Panc1 (cell line): ENCODE measurements around the gene PCDHGC5. TPM values are rescaled to one million over a fixed set of nuclear protein-coding genes. Genes with fewer than 3 reads are reported as not detected.

Experiments used
- ATAC-seq: fragments of 200-7000 bp; cut with Tn5 transposase; 2 replicates; pipeline ENCODE4 v1.9.1; 2020; ENCODE audit warnings: mild to moderate bottlenecking, moderate library complexity
- BruUV-seq: library from RNA; stranded (reverse); fragments of 400-500 nt; replicated peaks from 2 replicates; lab custom pipeline; 2021; lab: Mats Ljungman, UMichigan
- CTCF ChIA-PET: fragments of 300-600 bp; sonication (Branson Sonifier 250); formaldehyde crosslinking; loops from one replicate; lab custom pipeline; 2022; ENCODE audit warnings: antibody characterized with exemption; lab: Charles Lee
- POLR2A ChIA-PET: fragments of 300-600 bp; sonication (Branson Sonifier 250); formaldehyde crosslinking; loops from one replicate; lab custom pipeline; 2022; ENCODE audit warnings: antibody characterized with exemption; lab: Charles Lee
- DNase-seq: peaks from one replicate; pipeline ENCODE4 v3.0.0-alpha.2; 2010; ENCODE audit warnings: low read depth, low spot score
- H3K27ac ChIP-seq: 2 replicates; pipeline ENCODE4 v1.5.1; 2011; ENCODE audit warnings: mild to moderate bottlenecking, low read length, inconsistent platforms
- H3K27me3 ChIP-seq: fragments of 200-500 bp; sonication (Bioruptor generic); 2 replicates; pipeline ENCODE4 v1.6.0; 2014; ENCODE audit warnings: low read length, inconsistent platforms; ENCODE audit not compliant: control insufficient read depth, insufficient read depth
- H3K36me3 ChIP-seq: fragments of 200-500 bp; sonication (Bioruptor generic); 2 replicates; pipeline ENCODE4 v1.5.1; 2014; ENCODE audit warnings: inconsistent platforms, mild to moderate bottlenecking, low read length, moderate library complexity; ENCODE audit not compliant: control insufficient read depth, insufficient read depth
- H3K4me1 ChIP-seq: 2 replicates; pipeline ENCODE4 v1.5.1; 2011; ENCODE audit warnings: inconsistent platforms, mild to moderate bottlenecking, low read length, moderate library complexity; ENCODE audit not compliant: control insufficient read depth, insufficient read depth
- H3K4me3 ChIP-seq, 2 experiments: 2 replicates each; pipeline ENCODE4 v1.5.1; 2011 to 2012; ENCODE audit warnings: low read depth in 2 of 2, low read length in 2 of 2, mild to moderate bottlenecking in 2 of 2, inconsistent platforms in 1 of 2, moderate library complexity in 1 of 2
- H3K9me3 ChIP-seq: fragments of 200-500 bp; sonication (Bioruptor generic); 2 replicates; pipeline ENCODE4 v1.5.1; 2014; ENCODE audit warnings: low read depth, mild to moderate bottlenecking, inconsistent platforms, low read length, moderate library complexity; ENCODE audit not compliant: control insufficient read depth, insufficient read depth
- CTCF ChIP-seq: fragments of 450-650 bp; IDR thresholded peaks from 2 replicates; pipeline ENCODE4 v1.5.1; 2017; ENCODE audit warnings: mild to moderate bottlenecking
- POLR2AphosphoS5 ChIP-seq: IDR thresholded peaks from 2 replicates; pipeline ENCODE4 v1.6.1; 2012; ENCODE audit warnings: mild to moderate bottlenecking, low read depth, low read length, moderate library complexity
- SIN3A ChIP-seq: IDR thresholded peaks from 2 replicates; pipeline ENCODE4 v1.6.1; 2012; ENCODE audit warnings: low read depth, mild to moderate bottlenecking, low read length, moderate library complexity, borderline replicate concordance; ENCODE audit not compliant: insufficient read depth
- TCF7L2 ChIP-seq: IDR thresholded peaks from 2 replicates; pipeline ENCODE4 v1.6.1; 2011; ENCODE audit warnings: mild to moderate bottlenecking, low read depth, low read length, inconsistent platforms
- in situ Hi-C: cut with HindIII; loops from 2 replicates; pipeline ENCODE4 v1.10.0; 2016; ENCODE audit warnings: low sequenced_read_pairs, low pct_unique_long_range_greater_than_20kb
- intact Hi-C: fragments of 100-400 bp; cut with micrococcal nuclease; formaldehyde crosslinking; loops from one replicate; pipeline ENCODE4 v1.10.0; 2022; ENCODE audit not compliant: unreplicated experiment
- total RNA-seq: library from RNA; stranded (reverse); gene quantifications from one replicate; pipeline ENCODE4 v1.2.1, GENCODE V29; 2021; ENCODE audit not compliant: unreplicated experiment
- TF ChIP-seq, protein P1 (sequence below), 2 experiments: IDR thresholded peaks; 2 replicates each; pipeline ENCODE4 v1.6.1; 2011 to 2012; ENCODE audit warnings: low read depth in 2 of 2, control low read depth in 1 of 2, low read length in 1 of 2, mild to moderate bottlenecking in 1 of 2, moderate library complexity in 1 of 2; ENCODE audit not compliant: insufficient read depth in 1 of 2

PCDHGC5 gene
- total RNA-seq, 1 experiment from 2014 or later: 0.36 TPM

GRCh38 chr5:141532726-141533125 lies 43.8 kb downstream of the PCDHGC5 start:
- no peaks in the 10 kb centered on the region for H3K9me3 ChIP-seq
- TF ChIP-seq CTCF (no peak), POLR2AphosphoS5 (no peak), TCF7L2 (no peak), SIN3A (no peak)
- TF ChIP-seq, protein P1, sequence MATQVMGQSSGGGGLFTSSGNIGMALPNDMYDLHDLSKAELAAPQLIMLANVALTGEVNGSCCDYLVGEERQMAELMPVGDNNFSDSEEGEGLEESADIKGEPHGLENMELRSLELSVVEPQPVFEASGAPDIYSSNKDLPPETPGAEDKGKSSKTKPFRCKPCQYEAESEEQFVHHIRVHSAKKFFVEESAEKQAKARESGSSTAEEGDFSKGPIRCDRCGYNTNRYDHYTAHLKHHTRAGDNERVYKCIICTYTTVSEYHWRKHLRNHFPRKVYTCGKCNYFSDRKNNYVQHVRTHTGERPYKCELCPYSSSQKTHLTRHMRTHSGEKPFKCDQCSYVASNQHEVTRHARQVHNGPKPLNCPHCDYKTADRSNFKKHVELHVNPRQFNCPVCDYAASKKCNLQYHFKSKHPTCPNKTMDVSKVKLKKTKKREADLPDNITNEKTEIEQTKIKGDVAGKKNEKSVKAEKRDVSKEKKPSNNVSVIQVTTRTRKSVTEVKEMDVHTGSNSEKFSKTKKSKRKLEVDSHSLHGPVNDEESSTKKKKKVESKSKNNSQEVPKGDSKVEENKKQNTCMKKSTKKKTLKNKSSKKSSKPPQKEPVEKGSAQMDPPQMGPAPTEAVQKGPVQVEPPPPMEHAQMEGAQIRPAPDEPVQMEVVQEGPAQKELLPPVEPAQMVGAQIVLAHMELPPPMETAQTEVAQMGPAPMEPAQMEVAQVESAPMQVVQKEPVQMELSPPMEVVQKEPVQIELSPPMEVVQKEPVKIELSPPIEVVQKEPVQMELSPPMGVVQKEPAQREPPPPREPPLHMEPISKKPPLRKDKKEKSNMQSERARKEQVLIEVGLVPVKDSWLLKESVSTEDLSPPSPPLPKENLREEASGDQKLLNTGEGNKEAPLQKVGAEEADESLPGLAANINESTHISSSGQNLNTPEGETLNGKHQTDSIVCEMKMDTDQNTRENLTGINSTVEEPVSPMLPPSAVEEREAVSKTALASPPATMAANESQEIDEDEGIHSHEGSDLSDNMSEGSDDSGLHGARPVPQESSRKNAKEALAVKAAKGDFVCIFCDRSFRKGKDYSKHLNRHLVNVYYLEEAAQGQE (IDR thresholded peaks at IDR 0.05; ENCODE audit: insufficient read depth in 1 of 2, low read depth in 2 of 2, low read length in 1 of 2): no peak
- CTCF ChIA-PET: no interaction called here
- H3K36me3 ChIP-seq: peaks cover 9% of the 10 kb centered on the region
- no peak overlapping the region for H3K4me3 ChIP-seq
- POLR2A ChIA-PET: no interaction called here
- in situ Hi-C loops (no loop called here), intact Hi-C loops (no loop called here)
- BruUV-seq: no TSS peak
- H3K27ac ChIP-seq: no peak overlapping the region
- H3K27me3 ChIP-seq: no peaks in the 10 kb centered on the region
- DNase-seq (no peak), ATAC-seq (no peak)
- no peaks in the 10 kb centered on the region for H3K4me1 ChIP-seq

- no TSS peak for BruUV-seq
- H3K27me3 ChIP-seq: no peaks in the 10 kb centered on the region
- H3K4me3 ChIP-seq: no peak overlapping the region
- CTCF ChIA-PET: no interaction called here
- H3K27ac ChIP-seq: no peak overlapping the region
- TF ChIP-seq, protein P1 (IDR thresholded peaks at IDR 0.05; ENCODE audit: insufficient read depth in 1 of 2, low read depth in 2 of 2, low read length in 1 of 2): no peak
- no peak for TF ChIP-seq POLR2AphosphoS5
- no peak for TF ChIP-seq SIN3A
- no peak for TF ChIP-seq TCF7L2
- TF ChIP-seq CTCF: no peak
- H3K9me3 ChIP-seq: no peaks in the 10 kb centered on the region
- in situ Hi-C loops (no loop called here), intact Hi-C loops (no loop called here)
- ATAC-seq: no peak
- no peaks in the 10 kb centered on the region for H3K4me1 ChIP-seq
- DNase-seq: no peak
- 0 out of 2 replicates have a peak, but pooled peaks cover 4% of the 10 kb centered on the region for H3K36me3 ChIP-seq
- POLR2A ChIA-PET: interaction anchor here (0.6 to 0.7 kb wide), 2 partner anchors 24 to 508 kb away, joined by 6 to 15 read pairs; no protein-coding TSS in a partner anchor
Observed at GRCh38 chr5:141533897-141534296, 45.0 kb downstream of the PCDHGC5 start.
